Epithelial cell of esophagus (primary cell): ENCODE data around the gene A1CF.
"Not testable (repeated sequence)": the region's sequence is repeated elsewhere in the genome, so short reads cannot be mapped to it uniquely, and the experiment has no call there.

Experiments used
- DNase-seq: peaks from one replicate; pipeline ENCODE4 v3.0.0; 2010; ENCODE audit warnings: low read depth
- H3K4me3 ChIP-seq: 2 replicates; pipeline ENCODE4 v1.5.1; 2011; ENCODE audit warnings: mild to moderate bottlenecking, low read length, control low read depth
- TF ChIP-seq, protein P1 (sequence below): IDR thresholded peaks from 2 replicates; pipeline ENCODE4 v1.5.1; 2011; ENCODE audit warnings: low read depth, mild to moderate bottlenecking, low read length, control low read depth, inconsistent platforms; ENCODE audit not compliant: insufficient read depth; ENCODE audit errors: missing control alignments

A1CF gene, protein sequence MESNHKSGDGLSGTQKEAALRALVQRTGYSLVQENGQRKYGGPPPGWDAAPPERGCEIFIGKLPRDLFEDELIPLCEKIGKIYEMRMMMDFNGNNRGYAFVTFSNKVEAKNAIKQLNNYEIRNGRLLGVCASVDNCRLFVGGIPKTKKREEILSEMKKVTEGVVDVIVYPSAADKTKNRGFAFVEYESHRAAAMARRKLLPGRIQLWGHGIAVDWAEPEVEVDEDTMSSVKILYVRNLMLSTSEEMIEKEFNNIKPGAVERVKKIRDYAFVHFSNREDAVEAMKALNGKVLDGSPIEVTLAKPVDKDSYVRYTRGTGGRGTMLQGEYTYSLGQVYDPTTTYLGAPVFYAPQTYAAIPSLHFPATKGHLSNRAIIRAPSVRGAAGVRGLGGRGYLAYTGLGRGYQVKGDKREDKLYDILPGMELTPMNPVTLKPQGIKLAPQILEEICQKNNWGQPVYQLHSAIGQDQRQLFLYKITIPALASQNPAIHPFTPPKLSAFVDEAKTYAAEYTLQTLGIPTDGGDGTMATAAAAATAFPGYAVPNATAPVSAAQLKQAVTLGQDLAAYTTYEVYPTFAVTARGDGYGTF

DNA sequence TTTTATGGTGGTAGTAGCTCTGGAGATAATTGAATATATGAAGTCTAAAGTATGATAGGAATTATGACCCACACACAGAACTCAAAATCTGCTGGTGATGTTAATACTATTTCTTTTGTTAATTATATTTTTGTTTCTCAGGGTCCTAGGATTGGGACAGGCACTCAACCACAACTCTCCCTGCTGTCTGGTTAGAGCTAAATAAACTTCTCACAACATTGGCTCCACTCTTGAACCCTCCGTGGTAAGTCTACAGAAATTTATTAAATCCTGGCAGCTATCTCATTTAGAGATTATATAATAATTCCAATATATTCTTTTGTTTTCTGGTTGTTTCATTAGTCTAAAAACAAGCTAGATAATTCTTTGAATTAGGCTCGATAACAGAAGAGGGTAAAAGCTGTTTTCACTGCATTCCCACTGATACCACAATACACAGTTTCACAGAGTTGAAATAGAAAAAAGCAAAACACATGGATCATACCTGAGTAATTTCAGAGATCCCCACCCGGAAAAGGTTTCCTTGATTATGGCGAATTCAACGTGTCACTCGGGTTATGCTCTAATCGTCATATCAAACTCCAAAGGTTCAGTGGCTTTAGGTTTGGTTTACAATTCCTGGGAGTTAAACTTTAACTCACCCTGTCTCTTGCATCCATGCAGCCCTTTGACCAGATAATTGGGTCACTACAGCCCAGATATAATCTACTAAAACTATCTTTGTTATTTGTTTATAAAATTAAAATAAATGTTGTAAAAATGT, at the start of gene A1CF:
Gene A1CF, minus strand, starts transcription at position 531 of the 763 bp plus-strand sequence. CDS start 25,687 bp downstream, outside the sequence.
- TF ChIP-seq, protein P1, sequence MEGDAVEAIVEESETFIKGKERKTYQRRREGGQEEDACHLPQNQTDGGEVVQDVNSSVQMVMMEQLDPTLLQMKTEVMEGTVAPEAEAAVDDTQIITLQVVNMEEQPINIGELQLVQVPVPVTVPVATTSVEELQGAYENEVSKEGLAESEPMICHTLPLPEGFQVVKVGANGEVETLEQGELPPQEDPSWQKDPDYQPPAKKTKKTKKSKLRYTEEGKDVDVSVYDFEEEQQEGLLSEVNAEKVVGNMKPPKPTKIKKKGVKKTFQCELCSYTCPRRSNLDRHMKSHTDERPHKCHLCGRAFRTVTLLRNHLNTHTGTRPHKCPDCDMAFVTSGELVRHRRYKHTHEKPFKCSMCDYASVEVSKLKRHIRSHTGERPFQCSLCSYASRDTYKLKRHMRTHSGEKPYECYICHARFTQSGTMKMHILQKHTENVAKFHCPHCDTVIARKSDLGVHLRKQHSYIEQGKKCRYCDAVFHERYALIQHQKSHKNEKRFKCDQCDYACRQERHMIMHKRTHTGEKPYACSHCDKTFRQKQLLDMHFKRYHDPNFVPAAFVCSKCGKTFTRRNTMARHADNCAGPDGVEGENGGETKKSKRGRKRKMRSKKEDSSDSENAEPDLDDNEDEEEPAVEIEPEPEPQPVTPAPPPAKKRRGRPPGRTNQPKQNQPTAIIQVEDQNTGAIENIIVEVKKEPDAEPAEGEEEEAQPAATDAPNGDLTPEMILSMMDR, result no peak
- H3K4me3 ChIP-seq, result no peak within 1 kb of the TSS
- no peak for DNase-seq

DNA sequence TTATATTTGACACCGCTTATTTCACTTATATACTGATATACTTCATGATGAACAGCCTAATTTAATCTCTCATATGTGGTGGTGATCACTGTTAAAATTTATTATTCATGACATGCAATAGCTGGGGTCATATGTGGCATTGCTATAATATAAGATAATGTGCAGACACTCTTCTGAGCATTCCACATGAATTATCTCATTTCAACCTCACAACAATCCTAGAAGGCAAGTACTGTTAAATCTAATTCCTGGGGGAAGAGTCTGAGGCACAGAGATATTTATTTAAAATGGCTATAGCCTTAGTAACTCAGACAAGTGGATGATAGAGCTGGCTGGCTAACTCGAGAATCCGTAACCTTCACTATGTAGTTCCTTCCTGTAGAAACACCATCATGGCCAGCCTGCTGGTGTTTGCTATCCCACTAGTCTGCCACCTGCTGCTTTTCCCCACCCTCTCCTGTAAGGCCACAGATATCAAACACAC, 46.6 kb upstream of the A1CF start:
- DNase-seq, result no peak
- TF ChIP-seq, protein P1, result no peak
- no peak overlapping the region for H3K4me3 ChIP-seq

DNA sequence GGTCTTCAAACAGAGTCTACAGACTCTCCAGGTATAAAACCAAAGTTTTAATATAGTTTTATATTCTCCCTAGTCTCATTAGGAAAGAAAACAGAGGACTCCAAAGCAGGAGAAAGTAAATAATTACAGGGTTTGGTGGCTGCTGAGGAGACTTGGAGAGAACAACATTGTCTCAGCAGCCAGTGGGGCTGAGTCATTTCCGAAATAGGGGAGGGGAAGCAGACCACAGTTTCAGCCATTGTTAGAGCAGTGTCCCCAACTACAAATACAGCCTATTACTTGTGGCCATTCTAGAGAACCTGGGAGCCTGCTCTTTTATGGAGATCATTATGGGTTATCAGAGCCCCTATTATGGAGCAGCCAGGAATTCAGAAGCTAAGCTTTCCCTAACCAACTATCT, 44.2 kb upstream of the A1CF start:
- peak; percentile 25 for DNase-seq
- TF ChIP-seq, protein P1, result no peak

DNA sequence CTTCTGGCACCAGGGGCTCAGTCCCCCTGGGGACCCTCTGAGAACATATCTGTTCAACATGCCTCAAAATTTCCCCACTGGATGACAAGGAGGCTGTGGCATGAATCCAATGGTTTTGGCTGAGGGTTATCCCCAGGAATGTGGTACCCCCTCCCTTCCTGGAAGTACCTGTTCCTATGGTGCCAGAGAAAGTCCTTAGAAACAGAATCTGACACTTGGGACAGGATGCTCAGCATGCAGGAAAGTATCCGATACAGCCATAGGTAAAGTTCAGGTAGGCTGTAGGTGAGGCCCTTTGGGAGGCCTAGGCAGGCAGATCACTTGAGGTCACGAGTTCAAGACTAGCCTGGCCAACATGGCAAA, 42.7 kb upstream of the A1CF start:
- TF ChIP-seq, protein P1, result no peak
- DNase-seq, result peak; percentile 48
- H3K4me3 ChIP-seq, result no peak overlapping the region

More for the DNA sequence above, 44.2 kb upstream of the A1CF start:
- no peak overlapping the region for H3K4me3 ChIP-seq

DNA sequence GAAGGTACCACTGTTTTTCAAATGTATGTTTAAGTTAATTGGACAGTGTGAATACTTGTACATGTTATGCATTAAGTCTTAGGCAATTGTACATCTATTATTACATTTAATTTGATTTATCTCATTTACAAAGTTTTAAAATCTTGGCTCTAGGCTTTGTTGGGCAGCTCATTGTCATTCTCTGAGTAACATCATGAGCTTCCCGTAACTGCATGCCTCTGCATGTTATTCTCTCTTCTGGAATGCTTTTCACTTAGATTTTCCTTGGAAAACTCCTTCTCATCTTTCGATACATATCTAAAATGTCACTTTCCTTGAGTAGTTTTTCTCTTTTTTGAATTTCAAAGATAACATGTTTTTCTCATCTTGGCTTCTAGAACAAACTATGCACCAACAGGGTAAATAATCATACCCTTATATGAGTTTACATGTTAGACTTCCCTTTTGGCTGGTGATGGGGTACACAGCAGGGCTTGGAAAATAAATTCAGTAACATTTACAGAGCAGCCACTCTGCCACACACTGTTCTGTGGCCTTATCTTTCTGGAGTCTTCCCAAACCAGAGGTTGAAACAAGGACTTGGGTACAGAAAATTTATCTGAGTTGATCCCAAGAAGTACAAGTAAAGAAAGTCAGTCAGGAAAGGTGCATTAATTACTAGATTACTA, 42.2 kb upstream of the A1CF start:
- TF ChIP-seq, protein P1, result no peak
- peak; percentile 66 for DNase-seq
- no peak overlapping the region for H3K4me3 ChIP-seq

DNA sequence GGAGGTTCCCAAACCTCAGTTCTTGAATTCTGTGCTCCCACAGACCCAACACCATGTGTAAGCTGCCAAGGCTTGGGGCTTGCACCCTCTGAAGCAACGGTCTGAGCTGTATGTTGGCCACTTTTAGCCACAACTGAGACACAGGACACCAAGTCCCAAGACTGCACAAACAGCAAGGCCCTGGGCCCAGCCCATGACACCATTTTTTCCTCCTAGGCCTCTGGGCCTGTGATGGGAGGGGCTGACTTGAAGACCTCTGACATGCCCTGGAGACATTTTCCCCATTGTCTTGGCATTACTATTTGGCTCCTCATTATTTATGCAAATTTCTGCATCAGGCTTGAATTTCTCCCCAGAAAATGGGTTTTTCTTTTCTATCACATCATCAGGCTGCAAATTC, 38.0 kb upstream of the A1CF start:
- H3K4me3 ChIP-seq, DNase-seq: not testable (repeated sequence)

DNA sequence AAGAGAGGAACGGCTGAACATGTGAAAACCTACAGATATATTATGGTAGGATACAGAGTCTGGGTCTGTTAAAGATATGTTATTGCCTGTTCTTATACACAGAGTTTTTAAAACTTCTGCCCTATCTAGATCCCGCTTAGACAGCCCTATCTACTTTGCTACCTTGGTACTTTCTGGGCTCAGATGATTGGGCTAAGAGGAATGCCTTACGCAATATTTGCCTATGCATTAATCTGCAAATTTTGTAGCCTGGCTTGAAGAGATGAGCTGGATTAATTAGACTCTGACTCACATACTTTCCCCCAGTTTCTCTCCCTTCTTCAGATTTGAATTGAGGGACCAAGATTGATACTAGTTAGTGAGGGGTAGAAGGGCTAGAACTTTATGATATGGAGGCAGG, 33.6 kb upstream of the A1CF start:
- H3K4me3 ChIP-seq, result no peak overlapping the region
- TF ChIP-seq, protein P1, result no peak
- peak; percentile 82 for DNase-seq
